ENCODE measurements around the gene BMPR1B.

- TF ChIP-seq JUND (IDR thresholded peaks at IDR 0.05) (no peak), CEBPB (IDR thresholded peaks at IDR 0.05; ENCODE audit: low read depth) (no peak), SRF (IDR thresholded peaks at IDR 0.05; ENCODE audit: low read depth) (no peak), ZFX (IDR thresholded peaks at IDR 0.05) (no peak), TCF7L2 (IDR thresholded peaks at IDR 0.05; ENCODE audit: borderline replicate concordance, extremely low read depth, insufficient read depth, insufficient read length) (no peak), POLR2A (IDR thresholded peaks at IDR 0.05; ENCODE audit: borderline replicate concordance, extremely low read depth, insufficient read depth, insufficient read length) (no peak), EZH2 (IDR thresholded peaks at IDR 0.05) (no peak)
- TF ChIP-seq, protein P1, sequence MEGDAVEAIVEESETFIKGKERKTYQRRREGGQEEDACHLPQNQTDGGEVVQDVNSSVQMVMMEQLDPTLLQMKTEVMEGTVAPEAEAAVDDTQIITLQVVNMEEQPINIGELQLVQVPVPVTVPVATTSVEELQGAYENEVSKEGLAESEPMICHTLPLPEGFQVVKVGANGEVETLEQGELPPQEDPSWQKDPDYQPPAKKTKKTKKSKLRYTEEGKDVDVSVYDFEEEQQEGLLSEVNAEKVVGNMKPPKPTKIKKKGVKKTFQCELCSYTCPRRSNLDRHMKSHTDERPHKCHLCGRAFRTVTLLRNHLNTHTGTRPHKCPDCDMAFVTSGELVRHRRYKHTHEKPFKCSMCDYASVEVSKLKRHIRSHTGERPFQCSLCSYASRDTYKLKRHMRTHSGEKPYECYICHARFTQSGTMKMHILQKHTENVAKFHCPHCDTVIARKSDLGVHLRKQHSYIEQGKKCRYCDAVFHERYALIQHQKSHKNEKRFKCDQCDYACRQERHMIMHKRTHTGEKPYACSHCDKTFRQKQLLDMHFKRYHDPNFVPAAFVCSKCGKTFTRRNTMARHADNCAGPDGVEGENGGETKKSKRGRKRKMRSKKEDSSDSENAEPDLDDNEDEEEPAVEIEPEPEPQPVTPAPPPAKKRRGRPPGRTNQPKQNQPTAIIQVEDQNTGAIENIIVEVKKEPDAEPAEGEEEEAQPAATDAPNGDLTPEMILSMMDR (IDR thresholded peaks at IDR 0.05 in 2 of 3, conservative IDR thresholded peaks at IDR 0.05 in 1 of 3; ENCODE audit: borderline replicate concordance in 1 of 3, insufficient read depth in 1 of 3, low read depth in 2 of 3, low read length in 2 of 3), result no peak
These were observed 286.6 kb downstream of the BMPR1B start for GRCh38 chr4:95044324-95044837.

Data from HCT116 (cell line).